GM19099 (cell line): ENCODE measurements around the gene MAP3K4.

Experiments
- POLR2A ChIP-seq: IDR thresholded peaks from 3 replicates; pipeline ENCODE4 v1.6.1; 2011; ENCODE audit warnings: low read depth; ENCODE audit not compliant: insufficient read length; ENCODE audit errors: extremely low read depth

The MAP3K4 gene

DNA sequence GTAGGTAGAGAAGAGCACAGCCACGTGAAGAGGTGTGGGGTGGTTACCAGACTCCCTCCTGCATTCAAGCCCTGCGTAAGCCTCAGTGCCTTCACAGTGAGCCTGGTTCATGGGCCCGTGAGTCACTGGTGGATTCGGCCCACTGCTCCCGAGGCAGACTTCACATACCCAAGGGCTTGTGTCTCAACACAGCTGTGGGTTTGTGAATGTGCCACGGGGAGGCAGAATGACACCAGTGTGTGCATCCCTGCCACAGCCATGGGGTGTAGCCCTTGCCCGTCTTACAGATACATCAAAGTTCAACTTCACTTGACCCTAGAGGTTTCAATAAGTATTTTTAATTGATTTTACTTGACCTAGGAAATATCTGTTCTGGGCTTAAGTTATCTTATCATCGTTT is 108.5 kb downstream of the MAP3K4 start:
- no peak for TF ChIP-seq POLR2A

- no peak for TF ChIP-seq POLR2A
Observed at GRCh38 chr6:161101517-161101916, 109.9 kb downstream of the MAP3K4 start.

DNA sequence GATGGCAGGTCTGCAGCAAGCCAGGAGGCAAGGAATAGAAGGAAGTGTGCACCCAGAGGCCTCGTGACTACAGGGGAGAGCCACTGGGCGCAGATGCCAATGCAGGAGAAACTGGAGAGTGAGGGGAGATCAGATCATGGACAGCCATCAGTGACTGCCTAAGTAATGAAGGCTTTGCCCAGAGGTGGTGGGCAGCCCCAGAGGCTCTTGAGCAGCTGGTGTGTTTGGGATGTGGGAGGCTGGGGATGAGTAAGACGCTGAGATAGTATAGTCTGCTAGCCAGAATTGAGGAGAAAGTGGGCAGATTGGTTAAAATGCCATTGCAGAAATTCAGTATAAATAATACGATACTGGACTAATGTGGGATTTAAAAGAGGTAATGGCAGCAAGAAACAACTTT is 111.9 kb downstream of the MAP3K4 start:
- TF ChIP-seq POLR2A: no peak

DNA sequence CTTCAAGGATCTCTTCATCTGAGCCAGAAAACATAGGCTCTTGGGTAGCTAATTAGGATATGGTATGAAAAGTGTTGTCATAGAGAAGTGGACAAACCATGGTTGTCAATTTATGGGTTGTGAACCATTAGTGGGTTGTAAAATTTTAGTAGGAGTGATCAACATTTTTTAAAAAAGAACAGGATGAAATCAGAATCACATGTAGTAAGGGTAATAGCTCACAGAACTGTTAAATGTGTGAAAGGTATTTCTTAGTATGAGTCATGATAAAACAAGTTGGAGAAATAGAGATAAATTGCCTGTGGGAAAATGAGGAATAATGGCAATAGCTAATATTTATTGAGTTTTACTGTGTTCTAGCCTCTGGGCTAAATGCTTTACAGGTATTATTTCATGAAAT is 113.4 kb downstream of the MAP3K4 start:
- no peak for TF ChIP-seq POLR2A

DNA sequence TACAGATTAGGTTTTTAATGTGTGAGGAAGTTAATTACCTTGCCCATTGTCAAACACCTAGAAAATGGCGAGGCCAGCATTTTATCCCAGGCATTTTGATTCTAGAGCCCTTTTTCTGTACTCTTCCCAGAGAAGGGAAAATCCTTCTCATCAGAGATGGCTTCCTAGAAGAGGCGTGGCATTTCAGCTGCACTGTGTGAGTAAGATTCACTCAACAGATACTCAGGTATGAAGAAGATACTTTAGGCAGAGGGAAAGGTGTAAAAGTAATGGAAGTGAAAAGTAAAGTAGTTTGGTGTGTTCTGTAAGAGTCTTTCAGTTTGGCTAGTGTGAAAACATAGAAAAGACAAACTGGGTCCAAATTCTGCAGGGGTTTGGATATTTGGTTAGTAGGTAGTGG is 113.8 kb downstream of the MAP3K4 start:
- TF ChIP-seq POLR2A: no peak

DNA sequence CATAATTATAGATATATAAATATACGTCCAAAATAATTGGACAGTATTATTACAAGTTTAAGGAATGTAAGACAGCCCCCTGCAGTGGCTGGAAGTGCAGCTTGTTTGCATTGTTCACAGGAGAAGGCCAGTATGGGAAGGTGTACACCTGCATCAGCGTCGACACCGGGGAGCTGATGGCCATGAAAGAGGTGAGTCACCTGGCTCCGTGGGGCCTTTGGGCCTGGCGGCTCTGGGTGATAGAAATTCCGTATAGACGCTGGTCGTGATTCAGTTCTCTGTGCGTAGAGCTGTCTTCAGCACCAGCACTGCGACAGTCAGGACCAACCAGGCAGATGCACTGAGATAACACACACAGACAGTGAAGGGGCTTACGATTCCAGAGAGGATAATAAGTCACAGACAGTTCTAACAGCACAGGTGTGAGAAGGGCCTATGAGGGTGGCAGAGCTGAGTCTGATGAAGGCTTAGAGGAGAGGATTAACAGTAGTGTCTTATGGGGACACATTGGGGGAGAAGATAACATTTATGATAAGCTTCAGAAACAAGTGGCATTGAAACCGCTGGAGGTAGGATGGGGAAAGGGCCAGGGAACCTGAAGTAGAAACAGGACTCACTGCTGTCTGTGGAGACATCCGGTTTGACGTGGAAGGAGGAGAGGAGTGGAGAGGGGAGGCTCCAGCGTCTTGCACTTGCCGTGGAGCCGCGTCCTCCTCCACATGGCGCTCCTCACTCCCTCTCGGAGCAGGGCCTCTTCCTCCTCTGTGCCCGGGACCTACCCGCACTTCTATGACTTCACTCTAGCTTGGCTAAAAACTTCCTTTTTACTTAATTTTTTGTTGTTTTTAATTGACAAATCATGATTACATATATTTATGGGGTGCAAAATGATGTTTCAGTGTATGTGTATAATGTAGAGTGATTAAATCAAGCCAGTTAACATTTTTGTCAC is 116.5 kb downstream of the MAP3K4 start:
- no peak for TF ChIP-seq POLR2A

DNA sequence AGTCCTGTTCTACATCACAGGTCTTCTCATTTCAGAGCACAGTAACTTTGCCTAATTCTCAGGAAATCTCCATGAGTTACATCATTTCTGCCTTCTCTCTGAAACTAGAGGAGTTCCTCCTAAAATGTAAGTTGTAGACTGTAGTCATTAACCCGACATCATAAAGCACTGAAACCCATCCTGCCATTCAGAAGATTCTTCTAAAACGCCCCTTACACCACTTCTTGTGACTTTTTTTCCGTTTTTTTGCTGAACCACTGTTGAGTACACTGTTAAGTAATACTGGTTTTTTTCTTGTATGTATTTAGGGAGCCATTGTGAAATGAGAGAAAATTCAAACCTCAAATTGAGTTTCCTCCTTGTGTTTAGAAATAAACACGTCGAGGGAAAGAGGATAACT is 117.3 kb downstream of the MAP3K4 start:
- no peak for TF ChIP-seq POLR2A

- no peak for TF ChIP-seq POLR2A
Observed at GRCh38 chr6:161109366-161109765, 117.8 kb downstream of the MAP3K4 start.

DNA sequence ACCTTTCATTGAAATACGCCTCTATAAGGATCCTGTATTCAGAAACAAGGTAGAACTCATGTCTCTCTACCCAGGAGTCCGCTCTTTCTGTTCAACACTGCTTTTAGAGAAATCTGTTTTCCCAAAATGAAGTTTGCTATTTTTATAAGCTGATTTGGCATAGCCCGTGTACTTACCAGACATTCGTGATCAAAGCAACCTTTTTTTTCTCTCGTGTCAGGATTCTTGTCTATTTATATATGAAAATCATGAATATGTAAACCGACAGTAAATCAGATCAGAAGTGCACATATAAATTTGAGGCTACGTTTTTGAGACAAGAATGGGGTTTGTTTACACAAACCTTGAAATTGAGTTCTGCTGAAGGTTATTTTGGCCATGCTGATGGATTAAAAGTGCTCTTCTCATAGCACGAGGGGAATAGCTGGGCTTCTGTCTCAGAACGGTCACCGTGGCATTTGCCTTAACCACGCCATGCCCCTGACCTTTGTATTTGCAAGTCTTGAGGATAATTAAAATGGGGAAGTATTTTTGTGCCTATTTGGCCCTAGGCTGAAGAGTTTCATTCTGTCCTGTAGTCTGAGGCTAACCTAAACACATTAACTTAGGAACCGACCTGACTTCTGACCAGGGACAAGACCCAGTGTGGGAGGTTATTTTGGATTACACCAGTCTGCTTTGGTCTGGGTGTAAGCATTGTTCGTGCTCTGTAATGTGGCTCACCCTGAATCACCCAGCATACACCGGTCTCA is 118.6 kb downstream of the MAP3K4 start:
- TF ChIP-seq POLR2A: no peak

DNA sequence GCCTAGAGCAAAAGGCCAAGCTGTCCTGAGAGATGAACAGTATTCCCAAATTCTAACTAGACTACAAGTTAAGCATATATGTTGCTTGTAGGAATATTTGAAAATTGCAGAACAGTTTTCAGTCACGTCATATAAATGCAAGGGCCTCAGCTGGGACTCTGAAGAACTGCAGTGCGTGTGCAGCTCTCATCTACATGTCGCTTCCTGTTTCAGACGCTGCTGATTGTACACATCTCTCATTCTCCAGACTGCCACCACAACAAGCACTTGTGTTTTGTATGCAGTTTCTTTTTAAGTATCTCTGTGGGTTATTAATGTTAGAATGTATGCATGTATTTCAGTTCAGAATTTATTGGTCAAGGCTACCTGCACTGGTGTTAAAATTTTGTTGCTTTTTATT is 119.7 kb downstream of the MAP3K4 start:
- no peak for TF ChIP-seq POLR2A

DNA sequence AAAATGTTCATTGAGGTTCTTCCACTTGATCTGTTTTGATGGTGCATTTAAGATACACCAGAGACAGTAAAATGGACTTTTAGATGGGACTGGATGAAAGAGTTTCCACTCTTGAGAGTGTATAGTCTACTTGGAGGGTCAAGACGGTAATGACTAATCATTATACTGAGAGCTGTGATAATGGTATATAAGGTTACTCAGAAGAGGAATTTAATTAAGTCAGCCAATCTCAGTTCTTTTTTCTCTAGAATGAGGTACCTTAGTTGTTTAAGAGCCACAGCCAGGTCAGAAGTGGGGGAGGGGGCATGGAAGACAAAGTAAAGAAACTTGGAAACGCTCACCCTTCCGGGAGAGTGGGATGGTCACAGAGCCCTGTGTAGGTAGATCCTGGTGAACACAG is 123.9 kb downstream of the MAP3K4 start:
- no peak for TF ChIP-seq POLR2A

DNA sequence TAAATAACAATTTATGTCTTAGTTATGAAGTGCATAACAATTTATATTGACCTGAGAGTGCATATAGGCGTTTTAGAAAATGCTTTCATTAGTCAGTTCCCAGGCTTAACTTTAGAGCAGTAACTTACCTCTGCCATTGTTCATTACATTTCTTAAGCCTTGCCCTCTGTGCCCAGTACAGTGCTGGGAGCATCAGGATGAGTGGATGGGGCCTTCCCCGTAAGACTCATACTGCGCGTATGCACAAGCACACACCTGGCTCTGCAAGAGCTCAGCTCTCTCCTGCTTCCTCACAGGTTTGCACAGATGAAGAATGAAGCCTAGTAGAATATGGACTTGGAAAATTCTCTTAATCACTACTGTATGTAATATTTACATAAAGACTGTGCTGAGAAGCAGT is 125.0 kb downstream of the MAP3K4 start:
- TF ChIP-seq POLR2A: no peak

GRCh38 chr6:161117308-161117707 is 125.7 kb downstream of the MAP3K4 start:
- no peak for TF ChIP-seq POLR2A

GRCh38 chr6:161117942-161118341 is 126.4 kb downstream of the MAP3K4 start:
- TF ChIP-seq POLR2A: no peak

- TF ChIP-seq POLR2A: no peak
Observed at GRCh38 chr6:161125591-161125990, 134.0 kb downstream of the MAP3K4 start.

DNA sequence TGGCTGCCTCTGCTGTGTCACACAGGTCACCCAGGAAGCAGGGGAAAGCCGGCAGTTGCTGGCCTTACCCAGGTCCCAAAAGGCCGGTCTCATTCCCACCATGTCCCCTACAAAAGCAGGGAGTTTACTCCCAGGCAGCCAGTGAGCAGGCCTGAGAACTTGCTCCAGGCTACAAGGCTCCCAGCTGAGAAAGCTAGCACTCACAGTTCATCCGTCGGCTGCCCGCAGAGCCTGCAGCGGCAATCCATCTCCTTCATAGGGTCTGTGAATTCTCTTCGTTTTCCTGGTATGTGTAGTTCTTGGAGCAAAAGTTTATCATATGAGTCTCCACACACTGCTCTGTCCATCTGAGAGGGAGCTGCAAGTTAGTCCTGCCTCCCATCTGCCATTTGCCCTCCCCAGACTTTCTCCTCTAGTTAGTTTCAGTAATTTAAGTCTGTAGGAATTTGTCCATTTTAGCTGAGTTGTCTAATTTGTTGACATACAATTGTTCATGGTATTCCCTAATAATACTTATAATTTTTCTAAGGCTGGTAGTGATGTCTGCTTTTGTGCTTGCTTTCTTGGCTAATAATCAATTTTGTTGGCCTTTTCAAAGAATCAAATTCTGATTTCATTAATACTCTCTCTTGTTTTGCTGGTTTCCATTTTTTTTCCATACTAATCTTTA is 135.6 kb downstream of the MAP3K4 start:
- TF ChIP-seq POLR2A: no peak

GRCh38 chr6:161128230-161128629 is 136.7 kb downstream of the MAP3K4 start:
- TF ChIP-seq POLR2A: no peak
